ENCODE results near the gene BCL2.

The BCL2 gene

DNA sequence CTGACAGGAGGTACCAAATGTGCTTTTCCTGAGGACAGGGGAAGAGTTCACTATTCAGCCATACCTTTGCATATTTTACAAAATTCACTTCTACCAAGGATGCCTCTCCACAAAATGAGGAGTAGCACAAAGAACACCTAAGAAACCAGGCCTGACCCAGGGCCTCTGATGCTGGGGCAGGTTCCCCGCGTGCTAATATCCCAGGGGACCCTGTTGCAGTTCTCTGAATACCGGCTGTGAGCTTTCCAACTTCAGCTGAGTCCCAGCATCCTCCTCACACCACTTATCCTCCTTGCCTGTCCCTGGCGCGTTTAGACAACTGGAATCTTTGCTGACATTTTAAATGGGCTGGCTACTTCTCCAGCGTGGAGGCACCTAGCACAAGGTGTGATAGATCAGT is 142.3 kb downstream of the BCL2 start:
- Histone ChIP-seq H3K4me1 (ENCODE audit: control insufficient read depth, insufficient read depth, low read length) (no peaks in the 10 kb centered on the region), H3K4me3 (ENCODE audit: low read depth, low read length) (no peak overlapping the region), H3K9ac (ENCODE audit: low read depth, low read length) (no peak overlapping the region), H3K9me3 (ENCODE audit: control insufficient read depth, insufficient read depth, low read length) (no peaks in the 10 kb centered on the region), H3K36me3 (ENCODE audit: control insufficient read depth, insufficient read depth, low read length) (no peaks in the 10 kb centered on the region), H3K27me3 (ENCODE audit: control insufficient read depth, insufficient read depth, low read length) (no peaks in the 10 kb centered on the region)

DNA sequence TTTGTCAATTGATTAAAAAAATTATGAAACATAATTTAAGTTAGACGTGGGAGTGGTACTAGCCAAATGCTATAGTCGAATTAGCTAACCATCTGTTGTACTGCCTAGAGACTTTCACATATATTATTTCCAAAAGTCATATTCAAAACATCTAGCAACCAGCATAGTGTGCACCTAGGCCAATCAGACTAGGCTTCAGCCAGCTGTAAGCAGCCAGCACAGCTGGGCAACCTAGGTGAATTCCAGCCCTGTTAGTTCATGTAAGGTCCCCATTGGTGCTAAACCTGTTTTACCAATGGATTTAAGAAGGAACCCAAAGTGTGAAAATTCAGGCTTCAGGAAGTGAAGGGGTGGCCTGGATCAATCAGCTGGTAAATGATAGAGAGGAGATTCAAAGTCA is 144.3 kb downstream of the BCL2 start:
- Histone ChIP-seq H3K9ac (ENCODE audit: low read depth, low read length) (no peak overlapping the region), H3K27me3 (ENCODE audit: control insufficient read depth, insufficient read depth, low read length) (no peaks in the 10 kb centered on the region), H3K4me1 (ENCODE audit: control insufficient read depth, insufficient read depth, low read length) (no peaks in the 10 kb centered on the region), H3K9me3 (ENCODE audit: control insufficient read depth, insufficient read depth, low read length) (no peaks in the 10 kb centered on the region), H3K4me3 (ENCODE audit: low read depth, low read length) (no peak overlapping the region), H3K36me3 (ENCODE audit: control insufficient read depth, insufficient read depth, low read length) (no peaks in the 10 kb centered on the region)

- Histone ChIP-seq H3K36me3 (ENCODE audit: control insufficient read depth, insufficient read depth, low read length) (no peaks in the 10 kb centered on the region), H3K9me3 (ENCODE audit: control insufficient read depth, insufficient read depth, low read length) (no peaks in the 10 kb centered on the region), H3K4me3 (ENCODE audit: low read depth, low read length) (no peak overlapping the region), H3K4me1 (ENCODE audit: control insufficient read depth, insufficient read depth, low read length) (no peaks in the 10 kb centered on the region), H3K9ac (ENCODE audit: low read depth, low read length) (no peak overlapping the region), H3K27me3 (ENCODE audit: control insufficient read depth, insufficient read depth, low read length) (no peaks in the 10 kb centered on the region)
Observed at GRCh38 chr18:63173983-63174382, 145.6 kb downstream of the BCL2 start.

DNA sequence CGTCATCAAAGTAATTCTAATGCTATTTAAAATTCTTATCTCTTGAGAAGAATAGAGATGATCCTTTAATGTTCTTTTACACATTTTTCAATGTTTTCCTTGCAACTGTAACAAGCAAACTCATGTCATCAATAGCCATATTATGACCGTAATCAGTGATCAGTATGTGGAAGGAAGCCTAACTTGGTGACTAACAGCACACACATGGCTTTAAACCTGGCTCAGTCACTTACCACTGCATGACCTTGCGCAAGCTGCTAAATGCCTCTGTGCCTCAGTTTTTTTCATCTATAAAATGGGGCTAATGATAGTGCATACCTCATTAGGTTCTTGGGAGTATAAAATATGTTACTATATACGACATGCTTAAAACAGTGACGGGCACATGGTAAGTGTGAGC is 149.7 kb downstream of the BCL2 start:
- Histone ChIP-seq H3K36me3 (ENCODE audit: control insufficient read depth, insufficient read depth, low read length) (no peaks in the 10 kb centered on the region), H3K27me3 (ENCODE audit: control insufficient read depth, insufficient read depth, low read length) (no peaks in the 10 kb centered on the region), H3K4me1 (ENCODE audit: control insufficient read depth, insufficient read depth, low read length) (no peaks in the 10 kb centered on the region), H3K4me3 (ENCODE audit: low read depth, low read length) (no peak overlapping the region), H3K9ac (ENCODE audit: low read depth, low read length) (no peak overlapping the region), H3K9me3 (ENCODE audit: control insufficient read depth, insufficient read depth, low read length) (no peaks in the 10 kb centered on the region)

- Histone ChIP-seq H3K4me3 (ENCODE audit: low read depth, low read length) (no peak overlapping the region), H3K27me3 (ENCODE audit: control insufficient read depth, insufficient read depth, low read length) (no peaks in the 10 kb centered on the region), H3K9ac (ENCODE audit: low read depth, low read length) (no peak overlapping the region), H3K4me1 (ENCODE audit: control insufficient read depth, insufficient read depth, low read length) (no peaks in the 10 kb centered on the region), H3K9me3 (ENCODE audit: control insufficient read depth, insufficient read depth, low read length) (no peaks in the 10 kb centered on the region), H3K36me3 (ENCODE audit: control insufficient read depth, insufficient read depth, low read length) (no peaks in the 10 kb centered on the region)
Observed at GRCh38 chr18:63168287-63168686, 151.3 kb downstream of the BCL2 start.

GRCh38 chr18:63166142-63166541 is 153.4 kb downstream of the BCL2 start:
- H3K27me3 ChIP-seq (ENCODE audit: control insufficient read depth, insufficient read depth, low read length), result no peaks in the 10 kb centered on the region
- no peaks in the 10 kb centered on the region for H3K36me3 ChIP-seq (ENCODE audit: control insufficient read depth, insufficient read depth, low read length)
- H3K9ac ChIP-seq (ENCODE audit: low read depth, low read length), result no peak overlapping the region
- no peaks in the 10 kb centered on the region for H3K4me1 ChIP-seq (ENCODE audit: control insufficient read depth, insufficient read depth, low read length)
- no peak overlapping the region for H3K4me3 ChIP-seq (ENCODE audit: low read depth, low read length)
- H3K9me3 ChIP-seq (ENCODE audit: control insufficient read depth, insufficient read depth, low read length), result no peaks in the 10 kb centered on the region

DNA sequence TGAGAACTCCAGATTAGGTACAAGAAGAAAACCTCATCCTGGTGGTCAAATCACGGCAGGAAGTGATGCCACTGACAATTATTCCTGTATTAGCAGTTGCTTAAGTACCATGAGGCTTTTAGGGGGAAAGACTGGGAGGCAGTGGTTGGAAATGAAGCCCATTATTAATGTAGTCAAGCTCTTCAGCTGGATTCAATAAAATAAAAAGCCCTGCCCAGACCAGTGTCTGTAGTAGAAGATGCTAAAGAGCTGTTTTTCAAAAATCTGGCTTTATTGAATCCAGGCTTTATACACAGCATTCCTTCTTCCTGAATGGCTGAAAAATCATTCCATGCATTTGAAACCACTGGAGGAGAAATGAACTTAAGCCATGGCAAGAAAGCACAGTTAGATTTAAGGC is 155.2 kb downstream of the BCL2 start:
- no peaks in the 10 kb centered on the region for H3K4me1 ChIP-seq (ENCODE audit: control insufficient read depth, insufficient read depth, low read length)
- no peaks in the 10 kb centered on the region for H3K27me3 ChIP-seq (ENCODE audit: control insufficient read depth, insufficient read depth, low read length)
- no peak overlapping the region for H3K4me3 ChIP-seq (ENCODE audit: low read depth, low read length)
- no peaks in the 10 kb centered on the region for H3K36me3 ChIP-seq (ENCODE audit: control insufficient read depth, insufficient read depth, low read length)
- H3K9ac ChIP-seq (ENCODE audit: low read depth, low read length), result no peak overlapping the region
- no peaks in the 10 kb centered on the region for H3K9me3 ChIP-seq (ENCODE audit: control insufficient read depth, insufficient read depth, low read length)

DNA sequence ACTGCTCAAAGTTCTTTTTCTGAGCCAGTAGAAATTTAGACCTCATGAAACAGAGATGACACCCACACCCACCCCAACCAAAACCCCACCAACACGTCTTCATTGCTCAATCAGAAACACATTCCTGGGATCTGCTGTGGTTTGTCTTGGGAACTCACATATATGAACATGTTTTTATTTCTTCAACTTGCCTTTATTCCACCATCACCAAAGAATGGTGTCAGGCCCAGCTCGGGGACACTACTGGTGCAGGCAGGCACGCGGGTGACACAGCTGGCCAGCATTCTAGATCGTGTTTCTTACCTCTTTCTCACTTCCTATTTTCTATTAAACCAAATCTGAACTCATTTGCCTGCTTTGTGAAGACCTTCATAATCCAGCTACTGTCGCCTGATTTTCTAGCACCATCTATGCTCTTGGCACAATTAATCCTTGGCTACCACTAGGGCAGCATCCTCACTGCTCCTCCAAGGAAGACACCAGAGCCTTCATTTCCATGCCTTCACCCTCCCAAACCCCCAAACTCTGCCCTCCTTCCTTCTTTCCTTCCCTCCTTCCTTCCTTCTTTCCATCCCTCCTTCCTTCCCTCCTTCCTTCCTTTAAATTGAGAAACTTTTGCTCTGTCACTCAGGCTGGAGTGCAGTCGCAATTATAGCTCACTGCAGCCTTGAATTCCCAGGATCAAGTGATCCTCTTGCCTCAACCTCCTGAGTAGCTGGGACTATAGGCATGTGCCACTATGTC is 157.1 kb downstream of the BCL2 start:
- Histone ChIP-seq H3K27me3 (ENCODE audit: control insufficient read depth, insufficient read depth, low read length) (no peaks in the 10 kb centered on the region), H3K9ac (ENCODE audit: low read depth, low read length) (no peak overlapping the region), H3K36me3 (ENCODE audit: control insufficient read depth, insufficient read depth, low read length) (no peaks in the 10 kb centered on the region), H3K4me1 (ENCODE audit: control insufficient read depth, insufficient read depth, low read length) (no peaks in the 10 kb centered on the region), H3K9me3 (ENCODE audit: control insufficient read depth, insufficient read depth, low read length) (no peaks in the 10 kb centered on the region), H3K4me3 (ENCODE audit: low read depth, low read length) (no peak overlapping the region)

- no peaks in the 10 kb centered on the region for H3K4me1 ChIP-seq (ENCODE audit: control insufficient read depth, insufficient read depth, low read length)
Observed at GRCh38 chr18:63161761-63162195, 157.8 kb downstream of the BCL2 start.

GRCh38 chr18:63161032-63161760 is 158.4 kb downstream of the BCL2 start:
- H3K9ac ChIP-seq (ENCODE audit: low read depth, low read length), result no peak overlapping the region
- H3K36me3 ChIP-seq (ENCODE audit: control insufficient read depth, insufficient read depth, low read length), result no peaks in the 10 kb centered on the region
- H3K9me3 ChIP-seq (ENCODE audit: control insufficient read depth, insufficient read depth, low read length), result no peaks in the 10 kb centered on the region
- H3K4me3 ChIP-seq (ENCODE audit: low read depth, low read length), result no peak overlapping the region
- H3K27me3 ChIP-seq (ENCODE audit: control insufficient read depth, insufficient read depth, low read length), result no peaks in the 10 kb centered on the region
- peaks cover 2% of the 10 kb centered on the region for H3K4me1 ChIP-seq (ENCODE audit: control insufficient read depth, insufficient read depth, low read length)

More at GRCh38 chr18:63161761-63162195, 157.8 kb downstream of the BCL2 start:
- no peak overlapping the region for H3K9ac ChIP-seq (ENCODE audit: low read depth, low read length)
- no peaks in the 10 kb centered on the region for H3K9me3 ChIP-seq (ENCODE audit: control insufficient read depth, insufficient read depth, low read length)
- no peaks in the 10 kb centered on the region for H3K27me3 ChIP-seq (ENCODE audit: control insufficient read depth, insufficient read depth, low read length)
- no peaks in the 10 kb centered on the region for H3K36me3 ChIP-seq (ENCODE audit: control insufficient read depth, insufficient read depth, low read length)
- H3K4me3 ChIP-seq (ENCODE audit: low read depth, low read length), result no peak overlapping the region

- Histone ChIP-seq H3K4me3 (ENCODE audit: low read depth, low read length) (no peak overlapping the region), H3K36me3 (ENCODE audit: control insufficient read depth, insufficient read depth, low read length) (no peaks in the 10 kb centered on the region), H3K9me3 (ENCODE audit: control insufficient read depth, insufficient read depth, low read length) (no peaks in the 10 kb centered on the region), H3K27me3 (ENCODE audit: control insufficient read depth, insufficient read depth, low read length) (no peaks in the 10 kb centered on the region), H3K4me1 (ENCODE audit: control insufficient read depth, insufficient read depth, low read length) (peaks cover 2% of the 10 kb centered on the region), H3K9ac (ENCODE audit: low read depth, low read length) (no peak overlapping the region)
Observed at GRCh38 chr18:63160172-63160995, 159.2 kb downstream of the BCL2 start.
